Measurements from ENCODE around the gene CACFD1.

DNA sequence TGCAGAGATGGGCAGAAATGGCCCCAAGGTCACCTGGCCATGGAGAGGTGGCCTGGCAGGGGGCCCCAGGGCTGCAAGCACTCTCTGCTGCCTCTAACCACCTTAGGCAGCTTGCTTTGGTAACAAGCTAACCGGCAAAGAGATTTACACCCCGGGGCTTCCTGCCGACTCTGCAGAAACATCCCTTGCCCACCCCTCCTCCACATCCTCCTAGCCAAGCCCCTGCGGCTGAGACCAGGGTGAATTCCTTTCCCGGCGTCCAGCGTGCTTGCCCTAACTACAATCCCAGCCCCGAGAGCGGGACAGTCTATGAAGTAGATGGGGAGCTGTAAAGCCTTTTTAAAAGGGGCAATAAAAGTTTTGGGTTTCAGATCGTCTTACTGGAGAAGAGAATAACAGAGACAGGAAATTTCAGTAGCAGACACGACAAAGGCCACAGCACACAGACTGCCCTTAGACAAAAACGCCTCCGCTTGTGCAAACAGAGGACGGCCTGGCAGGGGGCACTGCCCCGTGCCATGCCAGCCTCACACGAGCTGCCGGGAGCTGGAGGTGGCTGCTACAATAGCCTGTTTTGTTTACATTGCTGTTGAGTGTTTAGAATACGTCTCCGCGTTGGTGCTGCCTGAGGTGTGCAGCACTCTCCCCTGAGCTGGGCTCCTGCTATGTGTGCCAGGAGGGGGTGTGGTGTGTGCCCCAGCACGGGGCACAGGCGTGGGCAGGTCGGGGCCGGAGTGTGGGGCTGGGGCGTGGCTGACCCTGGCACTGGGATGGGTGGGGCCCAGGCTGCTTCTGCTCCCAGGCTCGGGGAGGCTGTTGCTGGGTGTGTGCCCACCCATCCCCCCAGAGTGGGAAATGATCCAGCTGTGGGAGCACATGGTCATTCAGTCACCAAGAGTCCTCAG lies 49.7 kb downstream of the CACFD1 start:
- TF ChIP-seq, protein P1, sequence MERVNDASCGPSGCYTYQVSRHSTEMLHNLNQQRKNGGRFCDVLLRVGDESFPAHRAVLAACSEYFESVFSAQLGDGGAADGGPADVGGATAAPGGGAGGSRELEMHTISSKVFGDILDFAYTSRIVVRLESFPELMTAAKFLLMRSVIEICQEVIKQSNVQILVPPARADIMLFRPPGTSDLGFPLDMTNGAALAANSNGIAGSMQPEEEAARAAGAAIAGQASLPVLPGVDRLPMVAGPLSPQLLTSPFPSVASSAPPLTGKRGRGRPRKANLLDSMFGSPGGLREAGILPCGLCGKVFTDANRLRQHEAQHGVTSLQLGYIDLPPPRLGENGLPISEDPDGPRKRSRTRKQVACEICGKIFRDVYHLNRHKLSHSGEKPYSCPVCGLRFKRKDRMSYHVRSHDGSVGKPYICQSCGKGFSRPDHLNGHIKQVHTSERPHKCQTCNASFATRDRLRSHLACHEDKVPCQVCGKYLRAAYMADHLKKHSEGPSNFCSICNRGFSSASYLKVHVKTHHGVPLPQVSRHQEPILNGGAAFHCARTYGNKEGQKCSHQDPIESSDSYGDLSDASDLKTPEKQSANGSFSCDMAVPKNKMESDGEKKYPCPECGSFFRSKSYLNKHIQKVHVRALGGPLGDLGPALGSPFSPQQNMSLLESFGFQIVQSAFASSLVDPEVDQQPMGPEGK (CRISPR knock-in tag; IDR thresholded peaks at IDR 0.05; ENCODE audit: borderline replicate concordance), result no peak
- TF ChIP-seq, protein P2, sequence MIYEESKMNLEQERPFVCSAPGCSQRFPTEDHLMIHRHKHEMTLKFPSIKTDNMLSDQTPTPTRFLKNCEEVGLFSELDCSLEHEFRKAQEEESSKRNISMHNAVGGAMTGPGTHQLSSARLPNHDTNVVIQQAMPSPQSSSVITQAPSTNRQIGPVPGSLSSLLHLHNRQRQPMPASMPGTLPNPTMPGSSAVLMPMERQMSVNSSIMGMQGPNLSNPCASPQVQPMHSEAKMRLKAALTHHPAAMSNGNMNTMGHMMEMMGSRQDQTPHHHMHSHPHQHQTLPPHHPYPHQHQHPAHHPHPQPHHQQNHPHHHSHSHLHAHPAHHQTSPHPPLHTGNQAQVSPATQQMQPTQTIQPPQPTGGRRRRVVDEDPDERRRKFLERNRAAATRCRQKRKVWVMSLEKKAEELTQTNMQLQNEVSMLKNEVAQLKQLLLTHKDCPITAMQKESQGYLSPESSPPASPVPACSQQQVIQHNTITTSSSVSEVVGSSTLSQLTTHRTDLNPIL (CRISPR knock-in tag; IDR thresholded peaks at IDR 0.05; ENCODE audit: low read depth), result no peak
- no peak for TF ChIP-seq ZNF8 (CRISPR knock-in tag; IDR thresholded peaks at IDR 0.05)
- no peak for TF ChIP-seq ZNF70 (CRISPR knock-in tag; IDR thresholded peaks at IDR 0.05)
- TF ChIP-seq CSDC2 (CRISPR knock-in tag; IDR thresholded peaks at IDR 0.05), result no peak
- no peak for TF ChIP-seq ESRRG (CRISPR knock-in tag; IDR thresholded peaks at IDR 0.05)
- no peak for TF ChIP-seq ZFP3 (CRISPR knock-in tag; IDR thresholded peaks at IDR 0.05)

Measured in SK-N-SH treated with all-trans-retinoic acid at 6 μM for 48 hours (cell line).